Activated CD8-positive, alpha-beta memory T cell treated with anti-CD3 and anti-CD28 coated beads, Interleukin-2, amount 50 U/mL, for 48 hours (primary cell): ENCODE data around the gene GLOD5.

ENCODE experiments used
- DNase-seq: peaks from one replicate; pipeline ENCODE4 v3.0.0-alpha.2; 2020

GLOD5 gene

GRCh38 chrX:48769230-48769629 lies 7.7 kb downstream of the GLOD5 start:
- no peak for DNase-seq

GRCh38 chrX:48770296-48770695 lies 8.7 kb downstream of the GLOD5 start:
- DNase-seq, result no peak

GRCh38 chrX:48772602-48773001 lies 11.1 kb downstream of the GLOD5 start:
- no peak for DNase-seq

GRCh38 chrX:48776818-48777439 lies 15.4 kb downstream of the GLOD5 start:
- no peak for DNase-seq

GRCh38 chrX:48779399-48779798 lies 17.9 kb downstream of the GLOD5 start:
- no peak for DNase-seq

GRCh38 chrX:48781705-48782104 lies 20.2 kb downstream of the GLOD5 start:
- DNase-seq, result no peak

- no peak for DNase-seq
These were observed 20.7 kb downstream of the GLOD5 start for GRCh38 chrX:48782216-48782615.

- DNase-seq, result no peak
These were observed 21.2 kb downstream of the GLOD5 start for GRCh38 chrX:48782795-48783194.

GRCh38 chrX:48784726-48785125 lies 23.2 kb downstream of the GLOD5 start:
- DNase-seq, result no peak

GRCh38 chrX:48785186-48785539 lies 23.6 kb downstream of the GLOD5 start:
- DNase-seq, result no peak

GRCh38 chrX:48785540-48786214 lies 24.1 kb downstream of the GLOD5 start:
- no peak for DNase-seq

GRCh38 chrX:48786341-48786800 lies 24.8 kb downstream of the GLOD5 start, which contains the start of gene GATA1:
TSS of gene GATA1 (plus strand) at chrX:48786590. CDS start at chrX:48791110, 4,520 bp downstream.
- no peak for DNase-seq

- no peak for DNase-seq
These were observed 25.4 kb downstream of the GLOD5 start for GRCh38 chrX:48786825-48787504.

- no peak for DNase-seq
These were observed 26.2 kb downstream of the GLOD5 start for GRCh38 chrX:48787505-48788443.

GRCh38 chrX:48789366-48790220 lies 28.0 kb downstream of the GLOD5 start:
- DNase-seq, result no peak

GRCh38 chrX:48790477-48790876 lies 28.9 kb downstream of the GLOD5 start:
- DNase-seq, result no peak

GRCh38 chrX:48791063-48791820 lies 29.7 kb downstream of the GLOD5 start:
- DNase-seq, result no peak

GRCh38 chrX:48792219-48792618 lies 30.7 kb downstream of the GLOD5 start:
- no peak for DNase-seq

- DNase-seq, result no peak
These were observed 32.4 kb downstream of the GLOD5 start for GRCh38 chrX:48793935-48794334.

- no peak for DNase-seq
These were observed 32.9 kb downstream of the GLOD5 start for GRCh38 chrX:48794340-48794910.
